Measurements from ENCODE around the gene CRYGN. TPM values are rescaled to one million over a fixed set of nuclear protein-coding genes. Genes with fewer than 3 reads are reported as not detected.

CRYGN gene
- total RNA-seq, 4 donors from 2014 or later, result not detected

- no peak for DNase-seq (ENCODE audit: low spot score in 2 of 2)
- 90 to 91% methylated on average over 19 of the region's 19 CpGs for WGBS, 2 donors
- no peak overlapping the region for H3K4me3 ChIP-seq (ENCODE audit: low read depth, poor library complexity, severe bottlenecking)
- intact Hi-C loops (cut with DNase I; ENCODE audit: low total_unique reads), result no loop called here
- TF ChIP-seq CTCF (IDR thresholded peaks at IDR 0.05), result no peak
- no peak for TF ChIP-seq POLR2A (IDR thresholded peaks at IDR 0.05)
Measured at GRCh38 chr7:151398446-151399304, 41.3 kb downstream of the CRYGN start.

DNA sequence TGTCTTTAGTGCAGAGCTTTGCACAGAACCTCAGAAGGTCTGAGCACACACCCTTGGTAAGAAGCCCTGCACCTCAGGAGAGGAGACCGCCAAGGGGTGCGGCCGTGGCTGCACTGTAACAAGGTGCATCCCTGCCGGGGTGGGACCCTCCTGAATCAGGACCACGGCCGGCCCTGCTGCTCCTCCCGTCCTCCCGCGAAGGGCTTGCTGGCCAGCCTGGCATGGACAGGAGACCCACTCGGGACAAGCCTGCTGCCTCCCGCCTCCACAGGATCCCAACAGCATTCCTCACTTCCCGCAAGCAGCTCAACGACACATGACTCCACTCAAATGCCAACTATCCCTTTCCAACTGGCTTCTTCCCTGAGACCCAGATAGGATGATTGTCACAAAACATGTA, 42.9 kb downstream of the CRYGN start:
- no peak for TF ChIP-seq POLR2A (IDR thresholded peaks at IDR 0.05)
- no peak for TF ChIP-seq CTCF (IDR thresholded peaks at IDR 0.05)
- intact Hi-C loops (cut with DNase I; ENCODE audit: low total_unique reads), result no loop called here
- no peak overlapping the region for H3K4me3 ChIP-seq (ENCODE audit: low read depth, poor library complexity, severe bottlenecking)
- 90 to 91% methylated on average over 13 of the region's 13 CpGs for WGBS, 2 donors
- no peak for DNase-seq (ENCODE audit: low spot score in 2 of 2)

DNA sequence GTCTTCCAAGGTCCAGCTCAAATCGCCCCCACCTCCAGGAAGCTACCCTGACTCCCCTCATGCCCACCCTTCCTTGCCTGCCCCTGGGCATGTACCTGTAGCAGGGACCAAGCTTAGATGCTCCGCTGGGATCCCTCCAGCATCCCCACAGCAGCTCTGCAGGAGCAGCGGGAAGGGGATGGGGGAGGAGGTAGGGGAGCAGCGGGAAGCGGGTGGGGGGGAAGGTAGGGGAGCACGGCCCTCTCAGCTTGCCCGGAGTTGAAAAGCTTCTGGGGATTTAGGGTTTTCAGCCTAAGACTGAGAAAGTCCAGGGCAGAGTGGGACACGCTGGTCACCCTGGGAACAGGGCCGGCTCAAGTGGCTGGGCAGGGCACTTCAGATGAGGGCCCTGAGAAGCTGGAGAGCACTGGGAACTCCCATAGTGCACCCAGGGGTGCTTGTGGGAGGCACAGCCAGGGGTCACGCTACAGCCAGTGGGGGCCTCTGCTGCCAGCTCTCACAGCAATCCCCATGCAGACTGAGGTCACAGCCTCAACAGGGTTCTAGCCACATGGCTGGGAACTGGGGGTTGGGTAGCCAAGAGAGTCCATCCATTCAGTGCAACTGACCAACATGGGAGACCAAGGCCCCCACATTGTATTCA, 43.5 kb downstream of the CRYGN start:
- WGBS, 2 donors, result 90 to 92% methylated on average over 10 of the region's 10 CpGs
- no peak overlapping the region for H3K4me3 ChIP-seq (ENCODE audit: low read depth, poor library complexity, severe bottlenecking)
- TF ChIP-seq POLR2A (IDR thresholded peaks at IDR 0.05) (no peak), CTCF (IDR thresholded peaks at IDR 0.05) (no peak)
- intact Hi-C loops (cut with DNase I; ENCODE audit: low total_unique reads), result no loop called here
- no peak for DNase-seq (ENCODE audit: low spot score in 2 of 2)

GRCh38 chr7:151395036-151395367, 44.9 kb downstream of the CRYGN start:
- DNase-seq (ENCODE audit: low spot score in 2 of 2), result no peak
- H3K4me3 ChIP-seq (ENCODE audit: low read depth, poor library complexity, severe bottlenecking), result no peak overlapping the region
- intact Hi-C loops (cut with DNase I; ENCODE audit: low total_unique reads), result no loop called here
- no peak for TF ChIP-seq POLR2A (IDR thresholded peaks at IDR 0.05)
- no peak for TF ChIP-seq CTCF (IDR thresholded peaks at IDR 0.05)
- 63 to 75% methylated on average over 13 of the region's 13 CpGs for WGBS, 2 donors

- no peak for DNase-seq (ENCODE audit: low spot score in 2 of 2)
- intact Hi-C loops (cut with DNase I; ENCODE audit: low total_unique reads), result no loop called here
- no peak overlapping the region for H3K4me3 ChIP-seq (ENCODE audit: low read depth, poor library complexity, severe bottlenecking)
- TF ChIP-seq CTCF (IDR thresholded peaks at IDR 0.05) (no peak), POLR2A (IDR thresholded peaks at IDR 0.05) (no peak)
- 82 to 86% methylated on average over 26 to 35 of the region's 35 CpGs for WGBS, 2 donors
Measured at GRCh38 chr7:151394076-151395035, 45.6 kb downstream of the CRYGN start.
